ENCODE measurements around the gene EMX1. TPM values are rescaled to one million over a fixed set of nuclear protein-coding genes. Genes with fewer than 3 reads are reported as not detected.
A peak's percentile ranks its signal among the peaks of the same experiment; 100 is the strongest.

EMX1 gene
- total RNA-seq, 4 donors from 2014 or later: 1.1 to 10.0 (median 3.4) TPM; not detected in 1

DNA sequence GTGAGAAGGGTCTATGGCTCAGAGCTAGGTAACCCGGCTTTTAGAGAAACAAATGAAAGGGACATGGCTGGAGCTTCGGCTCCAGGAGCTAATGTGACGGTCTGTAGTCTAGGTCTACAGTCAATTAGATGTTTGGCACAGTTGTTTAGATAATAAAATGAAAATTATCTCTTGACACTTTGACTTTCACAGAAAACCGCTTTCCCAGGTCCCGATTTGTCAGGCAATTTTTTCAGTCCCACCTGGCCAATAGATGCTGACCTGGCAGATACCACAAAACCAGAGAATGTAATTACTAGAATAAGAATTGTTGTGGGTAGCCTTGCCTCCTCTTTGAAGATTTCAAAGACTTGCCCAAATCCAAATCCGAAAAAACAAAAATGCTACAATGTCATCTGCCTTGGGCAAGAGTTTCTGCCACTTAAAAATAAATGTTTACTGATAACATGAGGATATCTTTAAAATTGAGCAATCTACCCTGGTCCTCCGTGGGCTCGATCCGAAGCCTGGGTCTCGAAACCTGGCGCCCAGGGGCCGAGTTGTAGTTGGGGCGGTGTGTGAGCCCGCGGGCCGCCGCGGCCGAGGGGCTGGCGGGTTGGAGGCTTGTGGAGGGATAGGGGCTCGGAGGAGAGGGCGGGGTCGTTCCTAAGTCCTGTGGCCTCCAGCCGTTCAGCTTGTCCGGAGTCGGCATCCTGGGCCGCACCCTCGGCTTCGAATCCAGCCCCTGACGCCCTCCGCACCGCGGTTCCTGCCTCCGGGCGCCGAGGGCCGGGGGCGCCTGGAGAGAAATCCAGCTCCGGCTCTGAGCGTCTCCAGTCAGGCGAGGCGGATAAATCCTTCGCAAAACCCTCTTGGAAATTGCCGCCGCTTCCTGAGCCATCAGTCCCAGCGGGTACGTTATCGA, 2.3 kb downstream of the EMX1 start:
- Histone ChIP-seq H3K27me3 (peaks cover 0 to 83% of the 10 kb centered on the region in 2 donors), H3K27ac (no peak overlapping the region), H3K4me1 (peaks cover 3 to 63% (median 41%) of the 10 kb centered on the region in 4 donors), H3K9me3 (no peaks in the 10 kb centered on the region), H3K4me3 (peak overlapping the region in 3 of 4 donors; percentile 26 to 36 (median 31)), H3K36me3 (no peaks in the 10 kb centered on the region)
- peak in 2 of 3 donors; percentile 10 to 41 for DNase-seq
- TF ChIP-seq POLR2A (IDR thresholded peaks at IDR 0.05): no peak
- TF ChIP-seq, protein P1, sequence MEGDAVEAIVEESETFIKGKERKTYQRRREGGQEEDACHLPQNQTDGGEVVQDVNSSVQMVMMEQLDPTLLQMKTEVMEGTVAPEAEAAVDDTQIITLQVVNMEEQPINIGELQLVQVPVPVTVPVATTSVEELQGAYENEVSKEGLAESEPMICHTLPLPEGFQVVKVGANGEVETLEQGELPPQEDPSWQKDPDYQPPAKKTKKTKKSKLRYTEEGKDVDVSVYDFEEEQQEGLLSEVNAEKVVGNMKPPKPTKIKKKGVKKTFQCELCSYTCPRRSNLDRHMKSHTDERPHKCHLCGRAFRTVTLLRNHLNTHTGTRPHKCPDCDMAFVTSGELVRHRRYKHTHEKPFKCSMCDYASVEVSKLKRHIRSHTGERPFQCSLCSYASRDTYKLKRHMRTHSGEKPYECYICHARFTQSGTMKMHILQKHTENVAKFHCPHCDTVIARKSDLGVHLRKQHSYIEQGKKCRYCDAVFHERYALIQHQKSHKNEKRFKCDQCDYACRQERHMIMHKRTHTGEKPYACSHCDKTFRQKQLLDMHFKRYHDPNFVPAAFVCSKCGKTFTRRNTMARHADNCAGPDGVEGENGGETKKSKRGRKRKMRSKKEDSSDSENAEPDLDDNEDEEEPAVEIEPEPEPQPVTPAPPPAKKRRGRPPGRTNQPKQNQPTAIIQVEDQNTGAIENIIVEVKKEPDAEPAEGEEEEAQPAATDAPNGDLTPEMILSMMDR (IDR thresholded peaks at IDR 0.05): no peak

DNA sequence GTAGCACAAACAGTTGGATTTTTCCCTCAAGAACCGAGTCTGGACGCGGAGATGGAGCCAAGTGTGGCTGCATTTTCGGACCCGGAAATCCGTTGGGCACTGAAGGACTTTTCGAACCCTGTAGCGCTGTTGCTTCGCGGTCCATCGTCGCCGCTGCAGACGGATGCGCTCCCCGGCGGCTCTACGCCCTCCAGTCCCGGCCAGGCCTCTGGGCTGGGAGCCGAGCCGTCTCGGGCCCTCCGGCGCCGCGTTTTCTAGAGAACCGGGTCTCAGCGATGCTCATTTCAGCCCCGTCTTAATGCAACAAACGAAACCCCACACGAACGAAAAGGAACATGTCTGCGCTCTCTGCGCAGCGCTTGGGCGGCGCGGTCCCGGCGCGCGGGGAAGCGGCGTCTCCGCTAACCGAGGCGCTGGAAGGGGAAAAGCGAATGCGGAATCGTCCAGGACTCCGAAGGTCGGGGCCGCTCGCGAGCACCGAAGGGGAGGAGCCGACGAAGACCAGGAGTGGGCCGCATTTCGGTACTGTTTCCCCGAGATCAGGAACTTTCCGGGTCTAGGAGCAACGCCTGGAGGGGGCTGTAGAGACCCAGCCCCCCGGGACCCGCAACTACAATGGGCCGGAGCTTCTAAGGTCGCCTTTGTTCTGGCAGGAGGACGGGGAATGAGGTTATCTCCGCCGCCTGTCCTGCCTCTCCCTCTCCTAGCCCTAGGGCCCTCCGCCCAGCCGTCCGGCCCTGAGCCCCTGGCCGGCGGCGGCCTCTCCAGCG, 3.2 kb downstream of the EMX1 start:
- Histone ChIP-seq H3K9me3 (no peaks in the 10 kb centered on the region), H3K4me3 (peak overlapping the region in 3 of 4 donors; percentile 26 to 36 (median 31)), H3K27me3 (peaks cover 0 to 83% of the 10 kb centered on the region in 2 donors), H3K36me3 (no peaks in the 10 kb centered on the region), H3K27ac (no peak overlapping the region), H3K4me1 (peaks cover 3 to 62% (median 42%) of the 10 kb centered on the region in 4 donors)
- TF ChIP-seq, protein P1 (IDR thresholded peaks at IDR 0.05): no peak
- TF ChIP-seq POLR2A (IDR thresholded peaks at IDR 0.05): no peak
- peak in 2 of 3 donors; percentile 14 to 44 for DNase-seq

DNA sequence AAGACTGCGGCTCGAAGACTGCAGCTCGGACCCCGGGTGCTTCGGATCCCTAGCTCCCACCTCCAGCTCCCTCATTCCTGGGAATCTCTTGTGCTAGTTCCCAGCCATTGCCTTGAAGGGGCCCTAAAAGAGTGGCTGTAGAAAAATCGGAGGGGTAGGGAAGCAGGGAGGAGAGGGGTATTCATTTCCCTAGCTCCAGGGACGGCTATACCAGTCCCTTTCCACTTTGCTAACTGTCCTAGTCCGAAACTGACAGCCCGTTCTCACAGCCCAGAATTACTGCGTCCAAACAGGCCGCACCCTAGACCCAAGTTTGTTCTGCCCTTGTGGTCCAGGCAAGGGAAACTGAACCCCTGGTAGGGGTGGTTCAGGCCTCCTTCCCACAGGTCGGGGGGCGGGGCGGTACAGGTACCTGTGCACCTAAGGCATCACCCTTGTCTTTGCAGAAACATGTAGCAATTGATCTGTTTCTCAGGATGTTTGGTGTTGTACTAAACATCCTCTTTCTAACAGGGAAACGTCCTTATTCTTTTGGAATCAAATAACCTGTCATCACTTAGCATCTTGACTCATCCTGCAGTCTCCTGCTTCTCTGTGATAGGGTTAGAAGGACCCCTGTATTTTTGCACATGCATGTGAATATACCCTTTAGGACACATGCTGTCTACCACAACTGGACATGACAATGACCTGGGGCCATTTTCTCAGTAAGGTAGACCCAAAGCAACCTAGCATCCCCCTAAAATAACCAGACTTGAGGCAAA, 4.0 kb downstream of the EMX1 start:
- no peak overlapping the region for H3K27ac ChIP-seq
- DNase-seq: peak in 2 of 3 donors; percentile 12 to 44
- TF ChIP-seq, protein P1 (IDR thresholded peaks at IDR 0.05): no peak
- no peak for TF ChIP-seq POLR2A (IDR thresholded peaks at IDR 0.05)
- H3K36me3 ChIP-seq: no peaks in the 10 kb centered on the region
- H3K9me3 ChIP-seq: no peaks in the 10 kb centered on the region
- peaks cover 3 to 54% (median 35%) of the 10 kb centered on the region in 4 donors for H3K4me1 ChIP-seq
- peaks cover 0 to 79% of the 10 kb centered on the region in 2 donors for H3K27me3 ChIP-seq
- no peak overlapping the region for H3K4me3 ChIP-seq

DNA sequence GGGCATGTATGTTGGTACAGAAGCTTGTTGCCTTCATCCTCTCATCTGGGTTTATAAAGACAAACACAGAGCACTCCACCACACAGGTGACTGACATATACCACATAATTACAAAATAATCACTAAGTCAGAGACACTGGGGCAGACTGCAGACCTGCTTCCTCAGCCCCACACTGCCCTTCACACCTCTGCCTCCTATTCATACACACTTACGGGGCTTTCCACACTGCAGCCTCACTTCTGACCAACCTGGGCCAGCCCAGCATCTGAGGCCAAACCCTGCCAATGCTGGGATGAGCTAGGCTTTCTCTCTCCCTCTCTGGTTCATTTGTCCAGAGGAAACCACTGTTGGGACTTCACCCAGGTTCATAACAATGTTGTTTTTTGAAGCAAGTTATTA, 4.5 kb downstream of the EMX1 start:
- H3K4me3 ChIP-seq: no peak overlapping the region
- TF ChIP-seq, protein P1 (IDR thresholded peaks at IDR 0.05): no peak
- TF ChIP-seq POLR2A (IDR thresholded peaks at IDR 0.05): no peak
- no peaks in the 10 kb centered on the region for H3K36me3 ChIP-seq
- H3K27ac ChIP-seq: no peak overlapping the region
- H3K27me3 ChIP-seq: peaks cover 0 to 79% of the 10 kb centered on the region in 2 donors
- no peaks in the 10 kb centered on the region for H3K9me3 ChIP-seq
- peaks cover 3 to 48% (median 29%) of the 10 kb centered on the region in 4 donors for H3K4me1 ChIP-seq
- DNase-seq: peak in 1 of 3 donors; percentile 2

DNA sequence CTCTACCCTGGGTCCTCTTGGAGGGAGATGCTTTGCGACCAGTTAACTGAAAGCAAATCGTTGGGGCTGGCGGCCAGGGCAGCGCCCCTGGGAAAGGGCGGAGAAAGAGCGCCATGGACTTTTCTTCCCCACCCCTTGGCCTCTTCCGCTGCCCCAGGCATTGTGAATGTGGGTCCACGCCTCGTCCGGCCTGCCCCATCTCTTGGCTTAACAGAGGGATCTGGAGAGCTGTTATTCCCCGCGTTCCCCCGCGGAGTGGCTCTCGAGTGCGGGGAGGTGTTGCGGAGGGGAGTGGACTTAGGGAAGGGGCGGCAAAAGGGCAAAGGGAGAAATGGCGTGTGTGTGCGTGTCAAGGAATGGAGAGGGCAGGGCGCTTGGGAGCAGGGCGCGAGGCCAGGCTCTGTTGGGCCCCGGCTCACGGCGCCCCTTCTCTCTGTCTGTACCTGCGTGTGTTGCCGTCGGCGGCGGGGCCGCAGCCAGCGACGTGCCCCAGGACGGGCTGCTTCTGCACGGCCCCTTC, 6.6 kb downstream of the EMX1 start:
- Histone ChIP-seq H3K36me3 (no peaks in the 10 kb centered on the region), H3K9me3 (no peaks in the 10 kb centered on the region), H3K4me3 (no peak overlapping the region), H3K4me1 (peaks cover 3 to 28% (median 14%) of the 10 kb centered on the region in 4 donors), H3K27ac (no peak overlapping the region), H3K27me3 (peaks cover 0 to 60% of the 10 kb centered on the region in 2 donors)
- TF ChIP-seq, protein P1 (IDR thresholded peaks at IDR 0.05): no peak
- no peak for TF ChIP-seq POLR2A (IDR thresholded peaks at IDR 0.05)
- DNase-seq: peak in 1 of 3 donors; percentile 1

Measured in Peyer's patch (tissue), 4 donors.